ENCODE results near the gene TAGLN3.

TAGLN3 gene

DNA sequence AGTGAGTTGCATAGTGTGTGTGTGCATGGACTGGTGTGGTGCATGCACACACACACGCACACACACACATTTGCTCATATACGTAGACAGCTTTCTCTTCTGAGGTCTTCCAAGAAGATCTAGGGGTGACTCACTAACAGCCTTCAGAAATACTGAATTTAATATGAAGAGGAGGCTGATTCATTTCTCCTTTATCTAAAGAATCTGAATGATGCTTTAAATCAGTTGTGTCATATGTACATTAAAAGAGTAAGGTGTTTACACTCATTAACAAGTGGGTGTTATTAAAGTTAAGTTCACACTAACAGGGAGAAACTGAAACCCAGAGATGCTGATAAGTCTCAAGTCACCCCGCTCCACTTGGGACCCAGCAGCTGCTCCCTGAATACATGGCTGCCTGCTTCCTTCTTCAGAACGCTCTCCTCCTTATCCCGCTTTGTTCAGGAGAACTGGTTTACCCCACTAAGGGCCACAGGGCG is 57.8 kb downstream of the TAGLN3 start:
- peak; percentile 80 for DNase-seq

GRCh38 chr3:112059497-112059896 is 60.8 kb downstream of the TAGLN3 start:
- no peak for DNase-seq

DNA sequence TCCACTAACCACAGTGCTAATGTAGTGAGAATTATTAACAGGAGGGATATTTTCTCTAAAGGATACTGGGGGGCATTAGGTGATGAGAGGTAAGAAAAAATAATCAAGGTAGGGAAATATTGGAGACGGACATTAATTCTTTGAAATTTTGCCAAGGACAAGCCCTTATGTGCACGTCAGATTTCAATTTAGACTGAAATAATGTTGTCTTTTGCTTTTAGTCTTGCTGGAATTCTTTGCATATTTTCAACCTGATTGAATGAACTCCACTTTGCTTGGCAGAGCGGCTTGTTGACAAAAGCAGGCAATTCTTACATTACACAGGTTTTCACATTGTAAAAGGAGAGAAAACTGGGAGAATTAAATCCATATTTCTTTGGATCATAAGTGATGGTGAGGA is 62.4 kb downstream of the TAGLN3 start:
- DNase-seq = no peak
